Measurements from ENCODE around the gene ATP10B. TPM values are rescaled to one million over a fixed set of nuclear protein-coding genes. Genes with fewer than 3 reads are reported as not detected.

Gene ATP10B
- total and polyA plus RNA-seq, 10 of the 15 experiments (the other 5 are each of a cell fraction or from before 2014, with no cell fraction given): not detected

DNA sequence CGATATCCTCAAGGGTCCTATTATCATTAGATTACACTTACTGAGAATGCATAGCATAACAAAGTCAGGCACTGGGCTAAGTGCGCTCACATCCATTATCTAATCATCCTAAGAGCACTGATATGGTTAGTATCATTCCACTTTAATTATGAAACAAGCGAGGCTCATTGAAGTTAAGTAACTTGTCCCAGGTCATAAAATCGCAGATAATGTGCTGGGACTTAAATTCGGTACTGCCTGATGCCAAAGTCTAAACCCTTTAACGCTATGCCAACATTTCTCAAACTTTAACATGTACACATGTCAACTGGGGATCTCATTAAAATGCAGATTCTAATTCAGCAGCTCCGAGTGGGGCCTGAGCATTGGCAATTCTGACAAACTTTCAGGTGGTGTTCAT lies 225.7 kb downstream of the ATP10B start:
- no peaks in the 10 kb centered on the region; a peak in 1 of 4 replicates for H3K27me3 ChIP-seq (replicated peaks in 1 of 2; ENCODE audit: control insufficient read depth in 2 of 2, insufficient read depth in 2 of 2, low read length in 1 of 2)
- H2AFZ ChIP-seq (ENCODE audit: control insufficient read depth, low read depth, low read length): no peak overlapping the region
- ChIA-PET CTCF (interaction anchor here (0.9 kb wide), 1 partner anchor 119 kb away, joined by 3 read pairs; no protein-coding TSS in a partner anchor), RAD21 (ENCODE audit: unreplicated experiment) (no interaction called here), SMC1A (ENCODE audit: uncharacterized antibody, unreplicated experiment) (interaction anchor here (1.3 to 1.5 kb wide), 2 partner anchors 11 to 35 kb away, joined by 3 to 4 read pairs; no protein-coding TSS in a partner anchor), POLR2A (no interaction called here)
- no peak overlapping the region for H3K4me3 ChIP-seq
- no peak overlapping the region for H3K9ac ChIP-seq (ENCODE audit: control insufficient read depth, insufficient read depth, low read length)
- DNase-seq (ENCODE audit: low read depth, low spot score) (no peak), ATAC-seq (no peak), FAIRE-seq (no peak)
- 28% methylated on average over 7 of the region's 7 CpGs for WGBS (ENCODE audit: insufficient coverage, insufficient replicate concordance, low lambda C conversion rate, missing lambda C conversion rate)
- H3K9me3 ChIP-seq (replicated peaks; ENCODE audit: control insufficient read depth, insufficient read depth, low read length): no peaks in the 10 kb centered on the region; the same call in 2 of the 3 replicates
- H3K4me2 ChIP-seq (ENCODE audit: control insufficient read depth, insufficient read depth): no peak overlapping the region
- H3K36me3 ChIP-seq (ENCODE audit: control insufficient read depth in 2 of 2, insufficient read depth in 2 of 2, low read length in 1 of 2): no peaks in the 10 kb centered on the region
- no peaks in the 10 kb centered on the region for H3K79me2 ChIP-seq (ENCODE audit: control insufficient read depth, insufficient read depth, low read length)
- BruUV-seq (replicated peaks): no TSS peak
- no peaks in the 10 kb centered on the region for H4K20me1 ChIP-seq (ENCODE audit: control insufficient read depth, insufficient read depth)
- in situ Hi-C loops (cut with MboI) (no loop called here), intact Hi-C loops (cut with micrococcal nuclease; ENCODE audit: unreplicated experiment) (no loop called here)
- no peak overlapping the region for H3K27ac ChIP-seq (ENCODE audit: control insufficient read depth, insufficient read depth)
- H3K4me1 ChIP-seq (ENCODE audit: control insufficient read depth, insufficient read depth, low read length): no peaks in the 10 kb centered on the region
- TF ChIP-seq WRNIP1 (IDR thresholded peaks at IDR 0.05; ENCODE audit: borderline replicate concordance, low read depth, low read length) (no peak), RAD21 (IDR thresholded peaks at IDR 0.05; ENCODE audit: insufficient read depth, low read depth, low read length) (no peak), DPF2 (IDR thresholded peaks at IDR 0.05) (no peak), TBL1XR1 (IDR thresholded peaks at IDR 0.05; ENCODE audit: low read depth, low read length) (no peak), ATF7 (IDR thresholded peaks at IDR 0.05; ENCODE audit: low read depth) (no peak), TCF3 (IDR thresholded peaks at IDR 0.05; ENCODE audit: borderline replicate concordance, insufficient read depth, low read depth, low read length) (no peak), SIX5 (IDR thresholded peaks at IDR 0.05; ENCODE audit: low read depth, low read length, severe bottlenecking) (no peak), MYC (IDR thresholded peaks at IDR 0.05; ENCODE audit: insufficient read depth, insufficient read length, insufficient replicate concordance, low read length, severe bottlenecking) (no peak), NFYB (IDR thresholded peaks at IDR 0.05; ENCODE audit: insufficient read depth, low read depth, low read length) (no peak), RUNX3 (IDR thresholded peaks at IDR 0.05; ENCODE audit: low read length) (no peak)
- TF ChIP-seq, protein P1, sequence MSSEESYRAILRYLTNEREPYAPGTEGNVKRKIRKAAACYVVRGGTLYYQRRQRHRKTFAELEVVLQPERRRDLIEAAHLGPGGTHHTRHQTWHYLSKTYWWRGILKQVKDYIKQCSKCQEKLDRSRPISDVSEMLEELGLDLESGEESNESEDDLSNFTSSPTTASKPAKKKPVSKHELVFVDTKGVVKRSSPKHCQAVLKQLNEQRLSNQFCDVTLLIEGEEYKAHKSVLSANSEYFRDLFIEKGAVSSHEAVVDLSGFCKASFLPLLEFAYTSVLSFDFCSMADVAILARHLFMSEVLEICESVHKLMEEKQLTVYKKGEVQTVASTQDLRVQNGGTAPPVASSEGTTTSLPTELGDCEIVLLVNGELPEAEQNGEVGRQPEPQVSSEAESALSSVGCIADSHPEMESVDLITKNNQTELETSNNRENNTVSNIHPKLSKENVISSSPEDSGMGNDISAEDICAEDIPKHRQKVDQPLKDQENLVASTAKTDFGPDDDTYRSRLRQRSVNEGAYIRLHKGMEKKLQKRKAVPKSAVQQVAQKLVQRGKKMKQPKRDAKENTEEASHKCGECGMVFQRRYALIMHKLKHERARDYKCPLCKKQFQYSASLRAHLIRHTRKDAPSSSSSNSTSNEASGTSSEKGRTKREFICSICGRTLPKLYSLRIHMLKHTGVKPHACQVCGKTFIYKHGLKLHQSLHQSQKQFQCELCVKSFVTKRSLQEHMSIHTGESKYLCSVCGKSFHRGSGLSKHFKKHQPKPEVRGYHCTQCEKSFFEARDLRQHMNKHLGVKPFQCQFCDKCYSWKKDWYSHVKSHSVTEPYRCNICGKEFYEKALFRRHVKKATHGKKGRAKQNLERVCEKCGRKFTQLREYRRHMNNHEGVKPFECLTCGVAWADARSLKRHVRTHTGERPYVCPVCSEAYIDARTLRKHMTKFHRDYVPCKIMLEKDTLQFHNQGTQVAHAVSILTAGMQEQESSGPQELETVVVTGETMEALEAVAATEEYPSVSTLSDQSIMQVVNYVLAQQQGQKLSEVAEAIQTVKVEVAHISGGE (CRISPR knock-in tag; IDR thresholded peaks at IDR 0.05): no peak
- TF ChIP-seq, protein P2, sequence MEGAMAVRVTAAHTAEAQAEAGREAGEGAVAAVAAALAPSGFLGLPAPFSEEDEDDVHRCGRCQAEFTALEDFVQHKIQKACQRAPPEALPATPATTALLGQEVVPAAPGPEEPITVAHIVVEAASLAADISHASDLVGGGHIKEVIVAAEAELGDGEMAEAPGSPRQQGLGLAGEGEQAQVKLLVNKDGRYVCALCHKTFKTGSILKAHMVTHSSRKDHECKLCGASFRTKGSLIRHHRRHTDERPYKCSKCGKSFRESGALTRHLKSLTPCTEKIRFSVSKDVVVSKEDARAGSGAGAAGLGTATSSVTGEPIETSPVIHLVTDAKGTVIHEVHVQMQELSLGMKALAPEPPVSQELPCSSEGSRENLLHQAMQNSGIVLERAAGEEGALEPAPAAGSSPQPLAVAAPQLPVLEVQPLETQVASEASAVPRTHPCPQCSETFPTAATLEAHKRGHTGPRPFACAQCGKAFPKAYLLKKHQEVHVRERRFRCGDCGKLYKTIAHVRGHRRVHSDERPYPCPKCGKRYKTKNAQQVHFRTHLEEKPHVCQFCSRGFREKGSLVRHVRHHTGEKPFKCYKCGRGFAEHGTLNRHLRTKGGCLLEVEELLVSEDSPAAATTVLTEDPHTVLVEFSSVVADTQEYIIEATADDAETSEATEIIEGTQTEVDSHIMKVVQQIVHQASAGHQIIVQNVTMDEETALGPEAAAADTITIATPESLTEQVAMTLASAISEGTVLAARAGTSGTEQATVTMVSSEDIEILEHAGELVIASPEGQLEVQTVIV (IDR thresholded peaks at IDR 0.05; ENCODE audit: borderline replicate concordance, partially characterized antibody): no peak
- TF ChIP-seq, protein P3, sequence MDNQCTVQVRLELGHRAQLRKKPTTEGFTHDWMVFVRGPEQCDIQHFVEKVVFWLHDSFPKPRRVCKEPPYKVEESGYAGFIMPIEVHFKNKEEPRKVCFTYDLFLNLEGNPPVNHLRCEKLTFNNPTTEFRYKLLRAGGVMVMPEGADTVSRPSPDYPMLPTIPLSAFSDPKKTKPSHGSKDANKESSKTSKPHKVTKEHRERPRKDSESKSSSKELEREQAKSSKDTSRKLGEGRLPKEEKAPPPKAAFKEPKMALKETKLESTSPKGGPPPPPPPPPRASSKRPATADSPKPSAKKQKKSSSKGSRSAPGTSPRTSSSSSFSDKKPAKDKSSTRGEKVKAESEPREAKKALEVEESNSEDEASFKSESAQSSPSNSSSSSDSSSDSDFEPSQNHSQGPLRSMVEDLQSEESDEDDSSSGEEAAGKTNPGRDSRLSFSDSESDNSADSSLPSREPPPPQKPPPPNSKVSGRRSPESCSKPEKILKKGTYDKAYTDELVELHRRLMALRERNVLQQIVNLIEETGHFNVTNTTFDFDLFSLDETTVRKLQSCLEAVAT (IDR thresholded peaks at IDR 0.05): no peak

Measured in GM12878 (cell line).